Caco-2 (cell line): Measurements from ENCODE around the gene VAMP4. TPM values are rescaled to one million over a fixed set of nuclear protein-coding genes. Genes with fewer than 3 reads are reported as not detected.

Experiments used
- BruUV-seq: library from RNA; stranded (reverse); fragments of 400-500 nt; replicated peaks from 2 replicates; lab custom pipeline; 2021; lab: Mats Ljungman, UMichigan
- CTCF ChIA-PET: fragments of 300-600 bp; sonication (Branson Sonifier 250); formaldehyde crosslinking; loops from one replicate; lab custom pipeline; 2022; ENCODE audit warnings: antibody characterized with exemption; lab: Charles Lee
- POLR2A ChIA-PET: fragments of 300-600 bp; sonication (Branson Sonifier 250); formaldehyde crosslinking; loops from one replicate; lab custom pipeline; 2022; ENCODE audit warnings: antibody characterized with exemption; lab: Charles Lee
- DNase-seq, 2 experiments: peaks; one replicate each; pipeline versions ENCODE4 v3.0.0 to v3.0.0-alpha.2; 2020 to 2022
- H3K27me3 ChIP-seq: replicated peaks from 2 replicates; pipeline ENCODE4 v1.6.0; 2011; ENCODE audit warnings: low read length; ENCODE audit not compliant: control insufficient read depth, insufficient read depth
- H3K36me3 ChIP-seq: 2 replicates; pipeline ENCODE4 v1.5.1; 2011; ENCODE audit warnings: low read length; ENCODE audit not compliant: control insufficient read depth, insufficient read depth
- H3K4me1 ChIP-seq: fragments of 250-450 bp; sonication (Bioruptor Pico); 2 replicates; pipeline ENCODE4 v1.5.1; 2020; ENCODE audit warnings: mild to moderate bottlenecking
- H3K4me3 ChIP-seq: 2 replicates; pipeline ENCODE4 v1.5.1; 2011; ENCODE audit warnings: low read depth, mild to moderate bottlenecking, control low read depth, low read length
- H3K9me3 ChIP-seq: fragments of 250-450 bp; sonication (Bioruptor Pico); 2 replicates; pipeline ENCODE4 v1.5.1; 2020; ENCODE audit warnings: mild to moderate bottlenecking, moderate library complexity
- H3K27ac Mint-ChIP-seq: one replicate; pipeline ENCODE4 v1.8.0; 2022; ENCODE audit warnings: mixed read lengths; ENCODE audit not compliant: unreplicated experiment
- H3K27me3 Mint-ChIP-seq: one replicate; pipeline ENCODE4 v1.8.0; 2022; ENCODE audit warnings: mixed read lengths; ENCODE audit not compliant: insufficient read depth, unreplicated experiment
- H3K36me3 Mint-ChIP-seq: one replicate; pipeline ENCODE4 v1.8.0; 2022; ENCODE audit warnings: mild to moderate bottlenecking, mixed read lengths; ENCODE audit not compliant: insufficient read depth, unreplicated experiment
- H3K4me1 Mint-ChIP-seq: one replicate; pipeline ENCODE4 v1.8.0; 2022; ENCODE audit warnings: low read depth, mixed read lengths; ENCODE audit not compliant: unreplicated experiment
- H3K4me3 Mint-ChIP-seq: one replicate; pipeline ENCODE4 v1.8.0; 2022; ENCODE audit warnings: mild to moderate bottlenecking, moderate library complexity, mixed read lengths; ENCODE audit not compliant: unreplicated experiment
- H3K9me3 Mint-ChIP-seq: one replicate; pipeline ENCODE4 v1.8.0; 2022; ENCODE audit warnings: mixed read lengths; ENCODE audit not compliant: unreplicated experiment
- intact Hi-C: fragments of 100-400 bp; cut with micrococcal nuclease; formaldehyde crosslinking; loops from one replicate; pipeline ENCODE4 v1.10.0; 2022; ENCODE audit not compliant: unreplicated experiment
- total RNA-seq: library from RNA; stranded (reverse); gene quantifications from 2 replicates; pipeline ENCODE4 v1.2.3, GENCODE V29; 2022
- TF ChIP-seq, protein P1 (sequence below), 2 experiments: fragments of 200-600 bp in 1 of 2; IDR thresholded peaks; 1 replicate in 1 of 2; 2 replicates in 1 of 2; pipeline versions ENCODE4 v1.5.1 to v1.8.0; 2011 to 2022; ENCODE audit warnings: antibody characterized with exemption in 1 of 2, control low read depth in 1 of 2, inconsistent platforms in 1 of 2, low read depth in 1 of 2, low read length in 1 of 2, mild to moderate bottlenecking in 1 of 2, moderate library complexity in 1 of 2; ENCODE audit not compliant: insufficient read depth in 1 of 2, severe bottlenecking in 1 of 2, unreplicated experiment in 1 of 2

Gene VAMP4
- total RNA-seq, 1 experiment from 2014 or later: 4.9 TPM

DNA sequence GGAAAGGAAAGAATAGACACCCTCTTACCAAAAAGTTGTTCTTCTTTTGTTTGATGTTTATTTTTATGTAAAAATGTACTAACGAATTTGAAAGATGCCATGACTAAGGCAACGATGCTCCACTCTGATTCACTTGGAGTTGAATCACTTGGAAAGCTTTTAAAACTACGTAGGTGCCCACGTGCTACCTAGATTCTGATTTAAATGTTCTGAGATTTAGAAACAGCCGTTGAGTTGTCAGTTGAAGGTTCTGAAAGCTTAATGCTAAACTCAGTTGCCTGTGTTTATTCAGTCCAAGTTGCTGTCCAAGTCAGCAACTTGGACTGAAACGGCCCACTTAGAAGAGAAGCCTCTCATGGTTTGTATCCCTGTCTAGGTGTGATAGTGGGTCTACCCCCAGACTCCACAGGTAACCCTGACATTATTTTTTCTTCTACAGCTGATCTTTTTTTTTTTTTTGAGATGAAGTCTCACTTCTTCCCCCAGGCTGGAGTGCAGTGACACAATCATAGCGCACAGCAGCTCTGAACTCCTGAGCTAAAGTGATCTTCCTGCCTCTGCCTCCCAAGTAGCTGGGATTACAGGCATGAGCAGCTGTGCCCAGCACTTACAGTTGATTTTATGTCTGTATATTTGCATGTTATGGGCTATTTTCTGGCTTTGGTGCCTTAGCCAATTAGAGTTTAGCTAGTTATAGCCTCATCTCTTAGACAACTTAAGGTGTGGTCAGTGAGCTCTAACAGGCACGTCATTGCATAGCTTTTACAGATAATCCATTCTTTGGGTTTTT lies 1.4 kb upstream of the VAMP4 start:
- intact Hi-C loops: no loop called here
- TF ChIP-seq, protein P1, sequence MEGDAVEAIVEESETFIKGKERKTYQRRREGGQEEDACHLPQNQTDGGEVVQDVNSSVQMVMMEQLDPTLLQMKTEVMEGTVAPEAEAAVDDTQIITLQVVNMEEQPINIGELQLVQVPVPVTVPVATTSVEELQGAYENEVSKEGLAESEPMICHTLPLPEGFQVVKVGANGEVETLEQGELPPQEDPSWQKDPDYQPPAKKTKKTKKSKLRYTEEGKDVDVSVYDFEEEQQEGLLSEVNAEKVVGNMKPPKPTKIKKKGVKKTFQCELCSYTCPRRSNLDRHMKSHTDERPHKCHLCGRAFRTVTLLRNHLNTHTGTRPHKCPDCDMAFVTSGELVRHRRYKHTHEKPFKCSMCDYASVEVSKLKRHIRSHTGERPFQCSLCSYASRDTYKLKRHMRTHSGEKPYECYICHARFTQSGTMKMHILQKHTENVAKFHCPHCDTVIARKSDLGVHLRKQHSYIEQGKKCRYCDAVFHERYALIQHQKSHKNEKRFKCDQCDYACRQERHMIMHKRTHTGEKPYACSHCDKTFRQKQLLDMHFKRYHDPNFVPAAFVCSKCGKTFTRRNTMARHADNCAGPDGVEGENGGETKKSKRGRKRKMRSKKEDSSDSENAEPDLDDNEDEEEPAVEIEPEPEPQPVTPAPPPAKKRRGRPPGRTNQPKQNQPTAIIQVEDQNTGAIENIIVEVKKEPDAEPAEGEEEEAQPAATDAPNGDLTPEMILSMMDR (IDR thresholded peaks at IDR 0.05; ENCODE audit: insufficient read depth in 1 of 2, low read depth in 1 of 2, low read length in 1 of 2, severe bottlenecking in 1 of 2, unreplicated experiment in 1 of 2): no peak

DNA sequence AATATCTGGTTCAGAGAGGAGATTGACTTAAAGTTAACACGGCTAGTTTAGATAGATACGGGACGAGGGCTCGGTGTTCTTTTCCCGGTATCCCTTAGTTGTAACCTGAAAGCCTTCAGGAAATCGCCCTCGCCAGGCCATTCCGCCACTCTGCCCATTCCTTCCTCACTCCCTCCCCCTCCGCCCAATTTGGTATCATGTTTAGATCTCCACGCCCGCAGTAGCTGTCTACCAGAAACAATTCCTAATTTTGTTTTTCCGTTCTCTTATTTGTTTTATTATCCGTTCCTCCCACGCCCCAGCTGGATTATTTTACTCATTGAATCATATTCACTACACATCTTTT lies 685 bp upstream of the VAMP4 start:
- no TSS peak for BruUV-seq

More for the DNA sequence above, 1.4 kb upstream of the VAMP4 start:
- Mint-ChIP-seq H3K36me3 (no peaks in the 10 kb centered on the region), H3K4me1 (peaks cover 7% of the 10 kb centered on the region), H3K4me3 (peak overlapping the region; percentile 93), H3K27me3 (no peaks in the 10 kb centered on the region), H3K27ac (peak overlapping the region; percentile 92), H3K9me3 (no peaks in the 10 kb centered on the region)
- H3K4me1 ChIP-seq: 0 out of 2 replicates have a peak, but pooled peaks cover 7% of the 10 kb centered on the region
- no peak for DNase-seq
- no TSS peak for BruUV-seq
- H3K4me3 ChIP-seq: peak overlapping the region; percentile 86
- no peaks in the 10 kb centered on the region for H3K9me3 ChIP-seq
- CTCF ChIA-PET: no interaction called here
- no peaks in the 10 kb centered on the region for H3K27me3 ChIP-seq
- no peaks in the 10 kb centered on the region for H3K36me3 ChIP-seq
- POLR2A ChIA-PET: interaction anchor here (1.9 kb wide), 1 partner anchor 38 kb away, joined by 7 read pairs; the partner anchor contains the start of gene METTL13

More for the DNA sequence above, 685 bp upstream of the VAMP4 start:
- Histone ChIP-seq H3K4me1 (0 out of 2 replicates have a peak, but pooled peaks cover 7% of the 10 kb centered on the region), H3K4me3 (peak overlapping the region; percentile 86), H3K36me3 (no peaks in the 10 kb centered on the region), H3K9me3 (no peaks in the 10 kb centered on the region), H3K27me3 (no peaks in the 10 kb centered on the region)
- Mint-ChIP-seq H3K4me1 (peaks cover 7% of the 10 kb centered on the region), H3K27ac (peak overlapping the region; percentile 92), H3K9me3 (no peaks in the 10 kb centered on the region), H3K27me3 (no peaks in the 10 kb centered on the region), H3K4me3 (peak overlapping the region; percentile 93), H3K36me3 (no peaks in the 10 kb centered on the region)
- ChIA-PET POLR2A (interaction anchor here (0.6 to 1.9 kb wide), 2 partner anchors 38 to 1673 kb away, joined by 3 to 7 read pairs; partner anchors contain the start of gene METTL13), CTCF (interaction anchor here (1.0 to 2.1 kb wide), 2 partner anchors 14 to 97 kb away, joined by 3 to 18 read pairs; no protein-coding TSS in a partner anchor)
- TF ChIP-seq, protein P1 (IDR thresholded peaks at IDR 0.05; ENCODE audit: insufficient read depth in 1 of 2, low read depth in 1 of 2, low read length in 1 of 2, severe bottlenecking in 1 of 2, unreplicated experiment in 1 of 2): no peak
- intact Hi-C loops: loop anchor here (1.0 kb wide), 1 partner anchor 39 kb away; the partner anchor contains the start of gene METTL13
- DNase-seq: peak in 1 of 2 experiments; percentile 38
